Gastrocnemius medialis (tissue), 4 donors: ENCODE data around the gene GARNL3. TPM values are rescaled to one million over a fixed set of nuclear protein-coding genes. Genes with fewer than 3 reads are reported as not detected.

ENCODE experiments used
- ATAC-seq, 2 donors: fragments of 150-250 bp; one replicate each; pipeline ENCODE4 v1.9.1; 2016
- DNase-seq, 2 donors: peaks; one replicate each; pipeline ENCODE4 v3.0.0-alpha.2; 2019
- H3K27ac ChIP-seq, 4 donors: fragments of 200-600 bp; sonication (generic); 1 replicate in 1 of 4; 2 replicates in 3 of 4; pipeline ENCODE4 v1.5.1; 2016 to 2018; ENCODE audit warnings: mild to moderate bottlenecking in 2 of 4, moderate library complexity in 1 of 4
- H3K27me3 ChIP-seq, 3 donors: fragments of 200-600 bp; sonication (generic) in 2 of 3; 1 replicate in 1 of 3; 2 replicates in 2 of 3; pipeline versions ENCODE4 v1.5.1 to v1.6.0; 2016 to 2019; ENCODE audit warnings: mild to moderate bottlenecking in 1 of 3, moderate library complexity in 1 of 3
- H3K36me3 ChIP-seq, 2 donors: fragments of 200-600 bp; sonication (generic) in 1 of 2; one replicate each; pipeline ENCODE4 v1.5.1; 2017 to 2018
- H3K4me1 ChIP-seq, 2 donors: fragments of 200-600 bp; sonication (generic) in 1 of 2; one replicate each; pipeline ENCODE4 v1.5.1; 2016 to 2017; ENCODE audit warnings: mild to moderate bottlenecking in 2 of 2
- H3K4me3 ChIP-seq, 4 donors: fragments of 200-600 bp; sonication (generic) in 3 of 4; 1 replicate in 1 of 4; 2 replicates in 3 of 4; pipeline ENCODE4 v1.5.1; 2016 to 2019; ENCODE audit warnings: mild to moderate bottlenecking in 2 of 4
- H3K9me3 ChIP-seq, 3 donors: fragments of 200-600 bp; sonication (generic) in 2 of 3; 1 replicate in 1 of 3; 2 replicates in 2 of 3; pipeline ENCODE4 v1.5.1; 2016 to 2019
- POLR2A ChIP-seq, 2 donors: fragments of 450-650 bp; IDR thresholded peaks; one replicate each; pipeline ENCODE4 v1.6.1; 2017; ENCODE audit warnings: antibody characterized with exemption in 2 of 2, mild to moderate bottlenecking in 2 of 2, moderate library complexity in 2 of 2
- in situ Hi-C, 4 donors: fragments of 200-750 bp; cut with MboI; loops; one replicate each; pipeline versions ENCODE4 v1.15.0 to v1.8.0; 2017; ENCODE audit warnings: low sequenced_read_pairs in 4 of 4
- intact Hi-C: fragments of 100-400 bp; cut with DNase I; formaldehyde crosslinking; loops from one replicate; pipeline ENCODE4 v1.15.1; 2023; ENCODE audit warnings: low total_unique reads
- total RNA-seq, 4 donors: library from RNA; depleted of rRNA; stranded (reverse); fragments of >200 nt; gene quantifications; one replicate each; pipeline versions ENCODE4 v1.1.0 to v1.2.3, GENCODE V29; 2016
- TF ChIP-seq, protein P1 (sequence below), 5 experiments: fragments of 450-650 bp in 3 of 5; fragments of 200-600 bp in 2 of 5; sonication (generic) in 2 of 5; IDR thresholded peaks in 4 of 5; conservative IDR thresholded peaks in 1 of 5; 1 replicate in 4 of 5; 2 replicates in 1 of 5; pipeline ENCODE4 v1.5.1; 2016 to 2019; ENCODE audit warnings: antibody characterized with exemption in 5 of 5, mild to moderate bottlenecking in 3 of 5, moderate library complexity in 3 of 5

Gene GARNL3
- total RNA-seq, 4 donors from 2014 or later, result 2.5 to 5.7 (median 3.0) TPM

DNA sequence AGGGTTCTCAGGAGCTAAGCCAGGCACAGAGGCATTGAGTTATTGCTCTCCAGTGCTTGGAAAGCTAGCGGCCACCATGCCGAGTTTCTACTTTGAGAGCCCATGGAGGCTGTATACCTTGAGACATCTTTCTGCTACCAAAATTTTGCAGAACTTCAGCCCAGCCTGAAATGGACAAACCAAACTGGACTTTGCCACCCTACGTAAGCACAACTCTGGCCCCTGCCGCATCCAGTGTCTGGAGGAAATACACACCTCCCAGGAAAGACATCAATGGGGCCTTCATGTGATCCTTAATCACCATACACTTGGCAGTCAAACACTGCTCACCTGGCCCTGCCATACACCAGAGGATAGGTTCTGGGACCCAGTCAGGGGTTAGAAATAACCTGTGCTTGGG is 27.8 kb downstream of the GARNL3 start:
- intact Hi-C loops, result no loop called here
- Histone ChIP-seq H3K27ac (peak overlapping the region in 2 of 4 donors; percentile 21 to 61), H3K9me3 (no peaks in the 10 kb centered on the region), H3K27me3 (no peaks in the 10 kb centered on the region), H3K4me3 (no peak overlapping the region), H3K4me1 (peaks cover 25 to 28% of the 10 kb centered on the region in 2 donors), H3K36me3 (no peaks in the 10 kb centered on the region)
- in situ Hi-C loops, result no loop called here
- no peak for DNase-seq
- TF ChIP-seq POLR2A (IDR thresholded peaks at IDR 0.05), result no peak
- TF ChIP-seq, protein P1, sequence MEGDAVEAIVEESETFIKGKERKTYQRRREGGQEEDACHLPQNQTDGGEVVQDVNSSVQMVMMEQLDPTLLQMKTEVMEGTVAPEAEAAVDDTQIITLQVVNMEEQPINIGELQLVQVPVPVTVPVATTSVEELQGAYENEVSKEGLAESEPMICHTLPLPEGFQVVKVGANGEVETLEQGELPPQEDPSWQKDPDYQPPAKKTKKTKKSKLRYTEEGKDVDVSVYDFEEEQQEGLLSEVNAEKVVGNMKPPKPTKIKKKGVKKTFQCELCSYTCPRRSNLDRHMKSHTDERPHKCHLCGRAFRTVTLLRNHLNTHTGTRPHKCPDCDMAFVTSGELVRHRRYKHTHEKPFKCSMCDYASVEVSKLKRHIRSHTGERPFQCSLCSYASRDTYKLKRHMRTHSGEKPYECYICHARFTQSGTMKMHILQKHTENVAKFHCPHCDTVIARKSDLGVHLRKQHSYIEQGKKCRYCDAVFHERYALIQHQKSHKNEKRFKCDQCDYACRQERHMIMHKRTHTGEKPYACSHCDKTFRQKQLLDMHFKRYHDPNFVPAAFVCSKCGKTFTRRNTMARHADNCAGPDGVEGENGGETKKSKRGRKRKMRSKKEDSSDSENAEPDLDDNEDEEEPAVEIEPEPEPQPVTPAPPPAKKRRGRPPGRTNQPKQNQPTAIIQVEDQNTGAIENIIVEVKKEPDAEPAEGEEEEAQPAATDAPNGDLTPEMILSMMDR (IDR thresholded peaks at IDR 0.05 in 4 of 5, conservative IDR thresholded peaks at IDR 0.05 in 1 of 5), result no peak
- ATAC-seq, result no peak

DNA sequence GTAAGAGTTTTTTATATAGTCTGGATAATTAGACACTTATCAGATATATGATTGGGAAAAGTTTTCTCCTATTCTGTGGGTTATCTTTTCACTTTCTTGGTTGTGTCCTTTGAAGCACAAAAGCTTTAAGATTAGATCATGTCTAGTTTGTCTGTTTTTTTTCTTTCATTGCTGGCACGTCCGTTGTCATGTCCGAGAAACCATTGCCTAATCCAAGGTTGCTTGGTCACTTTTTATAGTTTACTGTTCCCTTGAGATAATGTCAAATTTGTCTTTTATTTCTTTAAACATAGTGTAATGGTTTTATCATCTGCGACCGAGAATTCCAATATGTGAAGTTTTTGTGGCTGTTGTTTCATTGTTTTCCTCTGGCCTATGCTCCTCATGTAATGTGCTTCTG is 28.8 kb downstream of the GARNL3 start:
- in situ Hi-C loops, result no loop called here

DNA sequence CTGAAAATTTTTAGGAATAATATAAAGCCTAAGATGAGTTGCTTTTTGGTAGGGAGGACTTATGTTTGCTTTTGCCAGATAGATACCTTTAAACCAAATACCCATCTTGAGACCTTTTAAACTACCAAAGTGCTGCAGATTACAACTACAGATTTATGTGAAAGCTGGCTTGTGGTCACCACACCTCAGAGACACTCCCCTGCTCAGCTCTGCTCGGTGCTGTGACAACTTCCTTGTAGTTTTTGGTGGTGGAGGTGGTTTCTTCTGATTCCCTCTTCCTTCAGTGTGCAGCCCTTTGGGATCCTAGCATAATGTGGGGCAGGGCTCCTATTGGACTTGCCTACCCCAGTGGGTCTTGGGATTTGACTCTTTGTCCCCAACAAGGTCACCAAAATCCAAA is 29.2 kb downstream of the GARNL3 start:
- Histone ChIP-seq H3K27me3 (no peaks in the 10 kb centered on the region), H3K36me3 (no peaks in the 10 kb centered on the region), H3K4me3 (no peak overlapping the region), H3K9me3 (no peaks in the 10 kb centered on the region), H3K4me1 (peaks cover 25 to 28% of the 10 kb centered on the region in 2 donors), H3K27ac (peak overlapping the region in 3 of 4 donors; percentile 26 to 61 (median 52))
- no peak for DNase-seq
- no peak for ATAC-seq
- intact Hi-C loops (no loop called here), in situ Hi-C loops (no loop called here)
- TF ChIP-seq POLR2A (IDR thresholded peaks at IDR 0.05), result no peak
- TF ChIP-seq, protein P1 (IDR thresholded peaks at IDR 0.05 in 4 of 5, conservative IDR thresholded peaks at IDR 0.05 in 1 of 5), result no peak

More for the DNA sequence above, 28.8 kb downstream of the GARNL3 start:
- no peak for DNase-seq
- H3K4me3 ChIP-seq, result no peak overlapping the region
- intact Hi-C loops, result no loop called here
- no peaks in the 10 kb centered on the region for H3K36me3 ChIP-seq
- no peaks in the 10 kb centered on the region for H3K27me3 ChIP-seq
- H3K9me3 ChIP-seq, result no peaks in the 10 kb centered on the region
- H3K27ac ChIP-seq, result peak overlapping the region; percentile 10 to 61 (median 39)
- H3K4me1 ChIP-seq, result peaks cover 25 to 28% of the 10 kb centered on the region in 2 donors
- no peak for TF ChIP-seq POLR2A (IDR thresholded peaks at IDR 0.05)
- TF ChIP-seq, protein P1 (IDR thresholded peaks at IDR 0.05 in 4 of 5, conservative IDR thresholded peaks at IDR 0.05 in 1 of 5), result no peak
- peak; percentile 51 to 61 for ATAC-seq

DNA sequence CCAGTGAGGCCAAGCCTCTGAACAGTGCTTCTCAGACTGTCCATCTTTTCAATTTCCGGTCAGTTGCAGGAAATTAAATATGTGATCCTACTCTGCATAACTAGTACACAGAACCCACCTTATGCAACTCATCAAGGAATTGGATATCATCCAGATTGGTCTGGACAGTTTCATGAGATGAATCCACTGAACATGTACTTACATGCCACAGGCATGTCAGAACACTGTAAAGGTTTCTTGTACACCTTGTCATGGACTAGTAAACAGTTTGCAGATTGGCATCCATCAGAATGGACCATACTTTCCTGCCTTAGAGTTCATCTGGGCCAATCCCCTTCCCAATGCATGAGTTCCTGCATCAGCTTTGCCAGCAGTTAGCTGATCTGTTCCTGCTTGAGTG is 30.4 kb downstream of the GARNL3 start:
- ATAC-seq (no peak), DNase-seq (no peak)
- no peak for TF ChIP-seq POLR2A (IDR thresholded peaks at IDR 0.05)
- TF ChIP-seq, protein P1 (IDR thresholded peaks at IDR 0.05 in 4 of 5, conservative IDR thresholded peaks at IDR 0.05 in 1 of 5), result no peak
- H3K36me3 ChIP-seq, result no peaks in the 10 kb centered on the region
- H3K4me3 ChIP-seq, result no peak overlapping the region
- H3K27me3 ChIP-seq, result no peaks in the 10 kb centered on the region
- H3K4me1 ChIP-seq, result peaks cover 25 to 28% of the 10 kb centered on the region in 2 donors
- no peaks in the 10 kb centered on the region for H3K9me3 ChIP-seq
- in situ Hi-C loops, result no loop called here
- no peak overlapping the region for H3K27ac ChIP-seq
- intact Hi-C loops, result no loop called here

DNA sequence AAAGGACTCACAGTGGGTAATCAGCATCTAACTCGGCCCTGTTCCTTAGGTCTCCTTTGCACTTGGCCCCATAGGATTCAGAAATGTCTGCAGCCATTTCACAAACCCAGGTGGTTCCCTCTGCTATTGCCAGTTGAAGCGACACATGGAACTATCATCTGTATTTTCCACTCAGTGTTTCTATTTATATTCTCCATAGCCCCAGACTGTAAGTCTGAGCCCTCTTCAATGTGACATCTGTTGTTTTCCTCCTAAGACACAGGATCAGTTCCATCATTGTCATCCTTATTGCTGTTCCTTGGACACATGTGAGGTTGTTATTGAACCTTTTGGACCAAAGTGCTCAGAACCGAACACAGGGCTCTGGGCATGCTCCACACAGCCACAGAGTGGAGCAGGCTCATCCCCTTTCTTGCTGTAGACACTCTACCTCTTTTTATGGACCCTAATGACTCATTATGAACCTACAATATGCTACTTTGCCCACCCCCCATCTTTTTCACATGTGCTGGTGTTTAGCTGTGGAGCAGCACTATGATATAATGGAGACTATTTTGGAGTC is 36.4 kb downstream of the GARNL3 start:
- ATAC-seq (peak; percentile 65 to 79), DNase-seq (no peak)
- TF ChIP-seq, protein P1 (IDR thresholded peaks at IDR 0.05 in 4 of 5, conservative IDR thresholded peaks at IDR 0.05 in 1 of 5), result no peak
- no peak for TF ChIP-seq POLR2A (IDR thresholded peaks at IDR 0.05)
- H3K9me3 ChIP-seq, result no peaks in the 10 kb centered on the region
- peak overlapping the region in 3 of 4 donors; percentile 26 to 67 (median 42) for H3K27ac ChIP-seq
- H3K4me1 ChIP-seq, result peaks cover 7 to 12% of the 10 kb centered on the region in 2 donors
- in situ Hi-C loops, result no loop called here
- H3K27me3 ChIP-seq, result no peaks in the 10 kb centered on the region
- intact Hi-C loops, result no loop called here
- H3K36me3 ChIP-seq, result no peaks in the 10 kb centered on the region
- no peak overlapping the region for H3K4me3 ChIP-seq
